ENCODE results near the gene SOX13.

The SOX13 gene

DNA sequence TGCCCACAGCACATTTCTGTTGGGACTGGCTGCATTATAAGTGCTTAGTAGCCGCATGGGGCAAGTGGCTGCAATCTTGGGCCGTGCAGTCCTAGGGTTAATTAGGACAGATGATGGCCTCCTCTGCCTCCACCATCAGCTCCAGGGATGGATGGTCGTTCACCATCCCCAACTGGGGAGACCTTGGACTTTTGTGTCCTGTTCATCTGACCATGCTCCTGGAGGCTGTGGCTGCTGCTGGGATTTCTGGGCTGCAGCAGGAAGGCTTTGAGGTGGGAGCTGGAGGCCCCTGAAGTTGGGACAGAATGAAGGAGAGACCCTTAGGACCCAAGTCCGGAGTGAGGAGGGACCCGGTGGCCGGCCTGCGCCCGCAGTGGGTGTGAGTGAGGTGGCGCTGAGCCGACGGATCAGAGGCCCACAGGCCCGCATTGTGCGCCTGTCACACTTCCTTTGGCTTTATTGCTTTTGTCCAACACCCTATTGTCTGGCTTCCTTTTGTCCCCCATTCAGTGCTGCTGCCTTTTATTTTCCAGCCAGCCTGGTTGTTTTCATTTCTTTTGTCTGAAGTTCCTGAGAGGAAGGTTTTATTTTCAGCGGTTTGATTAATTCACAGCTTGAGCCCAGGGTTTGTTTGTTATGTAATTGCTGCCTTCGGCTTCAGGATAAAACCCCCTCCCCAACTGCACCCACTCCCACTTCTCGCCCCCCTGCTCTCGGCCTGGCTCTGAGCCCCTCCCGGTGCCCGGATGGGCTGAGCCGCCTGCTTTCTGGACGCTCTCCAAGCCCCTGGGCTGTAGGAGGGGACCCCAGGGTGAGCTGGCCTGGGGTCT, 35.6 kb downstream of the SOX13 start:
- peak; percentile 23 for DNase-seq

DNA sequence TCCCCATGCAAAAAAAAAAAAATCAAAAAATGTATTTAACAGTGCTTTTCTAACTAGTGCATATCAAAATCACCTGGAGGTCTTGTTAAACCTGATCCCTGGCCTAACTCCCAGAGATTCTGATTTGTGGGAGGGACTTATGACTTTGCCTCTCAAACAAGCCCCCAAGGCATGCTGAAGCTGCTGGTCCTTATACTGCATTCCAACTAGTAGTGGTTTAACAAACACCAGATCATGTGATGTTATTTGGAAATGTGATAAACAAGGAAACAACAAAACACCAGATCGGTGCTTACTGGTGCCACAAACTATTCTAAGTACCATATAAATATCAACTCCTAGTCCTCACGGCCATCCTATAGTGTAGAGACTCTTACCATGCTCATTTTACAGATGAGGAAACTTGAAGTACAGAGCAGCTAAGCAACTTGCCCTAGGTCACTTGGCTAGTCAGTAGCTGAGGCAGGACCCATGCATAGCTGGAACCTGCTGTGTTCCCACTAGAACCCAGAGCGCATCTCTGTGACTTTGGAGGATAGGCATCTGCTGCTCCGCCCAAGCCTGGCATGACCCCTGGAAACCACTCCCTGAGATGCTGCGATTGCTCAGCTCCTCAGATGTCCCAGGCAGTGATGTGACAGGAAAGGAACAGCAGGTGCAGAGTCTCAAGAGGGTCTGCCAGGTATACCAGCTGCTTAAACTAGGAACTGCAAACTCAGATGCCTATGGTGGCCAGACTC, 38.1 kb downstream of the SOX13 start:
- DNase-seq, result peak; percentile 55

- DNase-seq, result no peak
Observed at GRCh38 chr1:204112876-204113730, 40.2 kb downstream of the SOX13 start.

GRCh38 chr1:204113896-204114295, 41.0 kb downstream of the SOX13 start:
- no peak for DNase-seq

GRCh38 chr1:204114606-204115005, 41.7 kb downstream of the SOX13 start:
- no peak for DNase-seq

GRCh38 chr1:204115116-204115515, 42.2 kb downstream of the SOX13 start:
- no peak for DNase-seq

DNA sequence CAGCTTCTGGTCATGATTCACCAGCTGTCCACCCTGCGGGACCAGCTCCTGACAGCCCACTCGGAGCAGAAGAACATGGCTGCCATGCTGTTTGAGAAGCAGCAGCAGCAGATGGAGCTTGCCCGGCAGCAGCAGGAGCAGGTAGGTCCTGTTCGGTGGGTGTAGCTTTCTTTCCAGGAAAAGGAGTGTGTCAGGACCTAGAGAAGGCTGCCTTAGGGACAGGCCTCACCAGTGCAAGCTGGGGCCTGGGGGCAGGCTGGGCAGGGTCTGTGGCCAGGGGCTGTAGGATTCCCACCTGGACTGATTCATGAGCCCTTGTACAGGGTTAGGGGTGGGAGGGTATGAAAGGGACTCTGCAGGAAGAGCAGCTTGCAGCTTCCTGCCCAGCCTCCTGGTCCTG, 43.6 kb downstream of the SOX13 start:
- DNase-seq, result no peak

GRCh38 chr1:204121840-204122555, 49.1 kb downstream of the SOX13 start:
- no peak for DNase-seq

GRCh38 chr1:204123376-204123775, 50.5 kb downstream of the SOX13 start:
- no peak for DNase-seq

DNA sequence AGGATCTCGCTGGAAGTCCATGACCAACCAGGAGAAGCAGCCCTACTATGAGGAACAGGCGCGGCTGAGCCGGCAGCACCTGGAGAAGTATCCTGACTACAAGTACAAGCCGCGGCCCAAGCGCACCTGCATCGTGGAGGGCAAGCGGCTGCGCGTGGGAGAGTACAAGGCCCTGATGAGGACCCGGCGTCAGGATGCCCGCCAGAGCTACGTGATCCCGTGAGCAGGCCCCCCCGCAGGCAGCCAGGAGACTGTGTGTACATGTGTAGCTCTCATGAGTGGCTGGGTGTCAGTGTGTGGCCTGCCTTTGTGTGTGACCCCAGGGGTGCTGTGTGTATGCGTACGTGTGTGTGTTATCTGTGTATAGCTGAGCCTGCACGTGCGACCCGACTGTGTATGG, 51.7 kb downstream of the SOX13 start:
- no peak for DNase-seq

GRCh38 chr1:204125759-204126351, 52.9 kb downstream of the SOX13 start:
- no peak for DNase-seq

GRCh38 chr1:204126386-204126785, 53.5 kb downstream of the SOX13 start:
- DNase-seq, result no peak

GRCh38 chr1:204126956-204127355, 54.0 kb downstream of the SOX13 start:
- DNase-seq, result no peak

- peak; percentile 53 for DNase-seq
Observed at GRCh38 chr1:204127597-204128242, 54.8 kb downstream of the SOX13 start.

DNA sequence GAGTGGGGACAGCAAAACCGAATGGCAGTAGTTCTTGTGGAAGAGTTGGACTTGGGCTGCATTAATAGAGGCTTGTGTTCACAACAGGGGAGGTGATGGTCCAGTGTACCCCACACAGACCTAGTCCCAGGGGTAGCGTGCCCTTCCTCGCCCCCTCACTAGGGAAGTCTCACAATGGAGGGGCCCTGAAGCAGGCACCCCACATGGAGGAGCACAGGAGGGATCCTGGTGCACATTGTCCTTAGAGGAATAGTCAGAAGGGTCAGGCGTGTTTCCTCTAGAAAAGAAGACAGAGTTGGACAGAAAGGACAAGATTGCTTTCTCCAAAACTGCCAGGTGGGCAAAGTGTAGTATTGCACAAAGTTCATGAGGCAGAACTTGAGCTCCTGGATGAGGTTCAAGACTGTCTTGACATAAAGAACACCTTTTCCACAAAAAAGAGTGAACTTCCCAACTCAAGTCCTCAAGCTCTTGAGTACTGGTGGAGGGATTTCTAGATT, 55.6 kb downstream of the SOX13 start:
- DNase-seq, result no peak

GRCh38 chr1:204128964-204129896, 56.3 kb downstream of the SOX13 start:
- peak; percentile 43 for DNase-seq

DNA sequence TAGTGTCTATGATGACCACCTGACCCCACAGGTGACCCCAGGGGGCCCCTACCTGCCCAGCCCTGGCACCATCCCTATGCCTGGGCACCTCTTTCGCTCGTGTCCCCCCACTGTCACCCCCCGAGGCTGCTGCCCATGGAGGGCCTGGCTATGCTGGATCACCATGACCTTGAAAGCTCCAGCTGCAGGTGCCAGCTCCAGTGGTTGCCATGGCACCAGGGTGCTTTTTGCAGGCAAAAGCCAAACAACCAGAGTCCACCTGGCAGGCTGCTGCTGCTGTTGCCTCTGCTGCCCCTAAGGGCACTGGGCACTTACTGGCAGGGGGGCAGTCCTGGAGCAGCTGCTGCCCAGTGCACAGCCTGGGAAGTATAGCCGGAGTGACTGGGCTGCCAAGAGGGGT, 57.3 kb downstream of the SOX13 start:
- no peak for DNase-seq

GRCh38 chr1:204130981-204131892, 58.3 kb downstream of the SOX13 start:
- no peak for DNase-seq

- no peak for DNase-seq
Observed at GRCh38 chr1:204131978-204132377, 59.1 kb downstream of the SOX13 start.
